Stomach (tissue), 9 donors: ENCODE results near the gene DCST2. TPM values are rescaled to one million over a fixed set of nuclear protein-coding genes. Genes with fewer than 3 reads are reported as not detected.
A peak's percentile ranks its signal among the peaks of the same experiment; 100 is the strongest.

Source experiments
- DNase-seq, 2 donors: peaks; one replicate each; pipeline versions ENCODE4 v3.0.0 to v3.0.0-alpha.2; 2013 to 2019
- H3K27ac ChIP-seq, 5 donors: fragments of 200-600 bp in 4 of 5; sonication (generic) in 4 of 5; one replicate each; pipeline ENCODE4 v1.5.1; 2013 to 2019; ENCODE audit warnings: mild to moderate bottlenecking in 1 of 5, moderate library complexity in 1 of 5
- H3K27me3 ChIP-seq, 3 donors: fragments of 200-600 bp; sonication (generic); one replicate each; pipeline ENCODE4 v1.5.1; 2017 to 2019; ENCODE audit warnings: mixed run types in 1 of 3
- H3K36me3 ChIP-seq, 4 donors: fragments of 200-600 bp; sonication (generic); 1 replicate in 3 of 4; 2 replicates in 1 of 4; pipeline ENCODE4 v1.5.1; 2016 to 2019
- H3K4me1 ChIP-seq, 4 donors: fragments of 200-600 bp; sonication (generic); one replicate each; pipeline ENCODE4 v1.5.1; 2016 to 2019
- H3K4me3 ChIP-seq, 4 donors: fragments of 200-600 bp; sonication (generic) in 3 of 4; one replicate each; pipeline ENCODE4 v1.5.1; 2016 to 2019; ENCODE audit warnings: mild to moderate bottlenecking in 1 of 4
- H3K9me3 ChIP-seq, 4 donors: fragments of 200-600 bp; sonication (generic); one replicate each; pipeline ENCODE4 v1.5.1; 2016 to 2019
- EP300 ChIP-seq: sonication (generic); formaldehyde crosslinking; IDR thresholded peaks from one replicate; pipeline ENCODE4 v1.6.1; 2017; ENCODE audit warnings: antibody characterized with exemption
- POLR2A ChIP-seq, 4 donors: fragments of 450-650 bp; IDR thresholded peaks; one replicate each; pipeline ENCODE4 v1.6.1; 2016; ENCODE audit warnings: antibody characterized with exemption in 4 of 4, control low read depth in 2 of 4, mild to moderate bottlenecking in 1 of 4, moderate library complexity in 1 of 4
- POLR2AphosphoS5 ChIP-seq, 3 donors: sonication (generic); formaldehyde crosslinking; IDR thresholded peaks; one replicate each; pipeline ENCODE4 v1.6.1; 2016; ENCODE audit warnings: antibody characterized with exemption in 3 of 3
- WGBS, 5 donors: extraction: QIAGEN DNeasy Blood & Tissue Kit in 3 of 5; methylation state at CpG; one replicate each; pipeline versions ENCODE4 v1.1.5 to v1.1.7; 2013 to 2018; 5-methylcytosine and 5-hydroxymethylcytosine counted together
- intact Hi-C: fragments of 100-400 bp; cut with DNase I; formaldehyde crosslinking; loops from one replicate; pipeline ENCODE4 v1.15.1; 2023; ENCODE audit warnings: low total_unique reads
- polyA plus RNA-seq, 3 donors: library from polyadenylated mRNA; stranded (reverse); fragments of 200-250 nt; gene quantifications; one replicate each; pipeline ENCODE4 v1.2.3, GENCODE V29; 2013
- total RNA-seq, 5 donors: library from RNA; depleted of rRNA; stranded (reverse); fragments of >200 nt; gene quantifications; one replicate each; pipeline versions ENCODE4 v1.1.0 to v1.2.3, GENCODE V29; 2014 to 2016
- TF ChIP-seq, protein P1 (sequence below), 7 experiments: fragments of 450-650 bp in 4 of 7; fragments of 200-600 bp in 3 of 7; sonication (generic) in 3 of 7; IDR thresholded peaks; one replicate each; pipeline ENCODE4 v1.5.1; 2016 to 2019; ENCODE audit warnings: antibody characterized with exemption in 7 of 7, control low read depth in 2 of 7, mild to moderate bottlenecking in 1 of 7
- donor health status: healthy with polysubstance abuse.
- donor health status: Bipolar disorder and iron deficiency.
- donor health status: healthy.

Gene DCST2
- total and polyA plus RNA-seq, 8 donors, result 1.6 to 158 (median 6.4) TPM; not detected in 4

DNA sequence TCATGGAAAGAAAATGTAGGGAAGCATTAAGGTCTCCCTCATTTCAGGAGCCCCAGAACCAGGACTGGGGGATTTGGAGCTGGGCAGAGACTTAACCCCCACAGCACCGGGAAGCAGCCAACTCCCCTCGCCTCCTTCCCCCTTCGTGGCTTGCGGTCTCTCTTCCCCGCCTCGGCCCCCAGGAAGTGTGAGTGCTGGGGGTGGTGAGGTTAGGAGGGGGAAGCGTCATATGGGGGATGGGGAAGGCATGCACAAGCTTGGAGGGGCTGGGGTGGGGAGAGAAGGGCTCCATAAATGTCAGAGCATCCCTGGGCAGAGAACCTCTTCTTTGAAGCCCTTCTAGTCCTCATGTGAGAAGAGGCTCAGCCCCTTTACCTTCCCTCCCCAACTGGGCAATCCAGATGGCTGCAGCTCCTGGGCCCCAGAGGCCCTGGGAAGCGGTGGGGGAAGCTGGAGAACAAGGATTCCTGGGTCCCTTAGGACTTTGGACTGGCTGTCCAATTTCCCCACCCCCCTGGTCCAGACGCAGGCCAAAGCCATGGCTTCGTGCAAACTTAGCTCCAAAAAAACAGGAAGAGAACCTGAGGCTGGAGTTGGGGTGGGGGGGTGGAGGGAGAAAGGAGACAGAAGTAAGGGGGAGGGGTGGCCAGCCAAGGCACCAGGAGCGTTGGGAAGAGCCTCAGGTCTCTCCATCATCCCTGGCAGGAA is 23.2 kb downstream of the DCST2 start:
- H3K27me3 ChIP-seq, result no peaks in the 10 kb centered on the region
- 35 to 55% (median 39%) methylated on average over 10 to 11 of the region's 11 CpGs for WGBS, 5 donors
- H3K36me3 ChIP-seq, result peaks cover 17 to 38% (median 30%) of the 10 kb centered on the region in 4 donors
- intact Hi-C loops, result loop anchor here (10.0 kb wide), 1 partner anchor 46 kb away; the partner anchor contains the start of gene PYGO2
- no peak for DNase-seq
- peak overlapping the region in 2 of 4 donors; percentile 42 to 47 for H3K4me3 ChIP-seq
- TF ChIP-seq, protein P1, sequence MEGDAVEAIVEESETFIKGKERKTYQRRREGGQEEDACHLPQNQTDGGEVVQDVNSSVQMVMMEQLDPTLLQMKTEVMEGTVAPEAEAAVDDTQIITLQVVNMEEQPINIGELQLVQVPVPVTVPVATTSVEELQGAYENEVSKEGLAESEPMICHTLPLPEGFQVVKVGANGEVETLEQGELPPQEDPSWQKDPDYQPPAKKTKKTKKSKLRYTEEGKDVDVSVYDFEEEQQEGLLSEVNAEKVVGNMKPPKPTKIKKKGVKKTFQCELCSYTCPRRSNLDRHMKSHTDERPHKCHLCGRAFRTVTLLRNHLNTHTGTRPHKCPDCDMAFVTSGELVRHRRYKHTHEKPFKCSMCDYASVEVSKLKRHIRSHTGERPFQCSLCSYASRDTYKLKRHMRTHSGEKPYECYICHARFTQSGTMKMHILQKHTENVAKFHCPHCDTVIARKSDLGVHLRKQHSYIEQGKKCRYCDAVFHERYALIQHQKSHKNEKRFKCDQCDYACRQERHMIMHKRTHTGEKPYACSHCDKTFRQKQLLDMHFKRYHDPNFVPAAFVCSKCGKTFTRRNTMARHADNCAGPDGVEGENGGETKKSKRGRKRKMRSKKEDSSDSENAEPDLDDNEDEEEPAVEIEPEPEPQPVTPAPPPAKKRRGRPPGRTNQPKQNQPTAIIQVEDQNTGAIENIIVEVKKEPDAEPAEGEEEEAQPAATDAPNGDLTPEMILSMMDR (IDR thresholded peaks at IDR 0.05), result no peak
- H3K9me3 ChIP-seq, result no peaks in the 10 kb centered on the region
- peak overlapping the region; percentile 96 to 100 (median 99) for H3K27ac ChIP-seq
- peaks cover 85 to 100% (median 95%) of the 10 kb centered on the region in 4 donors for H3K4me1 ChIP-seq

DNA sequence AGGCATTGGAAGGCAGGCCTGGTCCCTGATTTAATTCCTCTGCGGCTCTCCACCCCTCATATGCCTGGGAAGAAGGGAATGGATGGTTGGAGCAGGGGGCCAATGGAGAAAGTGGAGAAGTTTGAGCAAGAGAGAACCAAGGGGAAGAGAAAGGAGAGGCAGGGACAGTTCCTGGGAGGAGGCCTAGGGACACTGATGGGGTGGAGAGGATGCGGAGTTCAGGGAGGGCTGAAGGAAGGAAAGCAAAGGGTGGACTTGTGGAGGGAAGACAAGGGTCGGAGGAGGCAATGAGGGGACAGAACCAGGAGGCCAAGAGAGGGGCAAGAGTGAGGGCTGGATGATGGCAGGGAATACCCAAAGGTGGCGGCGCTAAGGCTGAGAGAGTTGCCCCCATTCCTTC is 23.8 kb downstream of the DCST2 start:
- no peak for DNase-seq
- Histone ChIP-seq H3K36me3 (peaks cover 11 to 31% (median 23%) of the 10 kb centered on the region in 4 donors), H3K27ac (peak overlapping the region; percentile 96 to 100 (median 99)), H3K9me3 (no peaks in the 10 kb centered on the region), H3K4me1 (peaks cover 92 to 100% (median 95%) of the 10 kb centered on the region in 4 donors), H3K27me3 (no peaks in the 10 kb centered on the region), H3K4me3 (peak overlapping the region in 2 of 4 donors; percentile 42 to 47)
- TF ChIP-seq, protein P1 (IDR thresholded peaks at IDR 0.05), result no peak
- TF ChIP-seq EP300 (no peak), POLR2A (IDR thresholded peaks at IDR 0.05) (no peak), POLR2AphosphoS5 (IDR thresholded peaks at IDR 0.05) (no peak)
- WGBS, 5 donors, result 86 to 92% (median 89%) methylated on average over 5 of the region's 5 CpGs
- intact Hi-C loops, result loop anchor here (10.0 kb wide), 1 partner anchor 45 kb away; the partner anchor contains the start of gene PYGO2

DNA sequence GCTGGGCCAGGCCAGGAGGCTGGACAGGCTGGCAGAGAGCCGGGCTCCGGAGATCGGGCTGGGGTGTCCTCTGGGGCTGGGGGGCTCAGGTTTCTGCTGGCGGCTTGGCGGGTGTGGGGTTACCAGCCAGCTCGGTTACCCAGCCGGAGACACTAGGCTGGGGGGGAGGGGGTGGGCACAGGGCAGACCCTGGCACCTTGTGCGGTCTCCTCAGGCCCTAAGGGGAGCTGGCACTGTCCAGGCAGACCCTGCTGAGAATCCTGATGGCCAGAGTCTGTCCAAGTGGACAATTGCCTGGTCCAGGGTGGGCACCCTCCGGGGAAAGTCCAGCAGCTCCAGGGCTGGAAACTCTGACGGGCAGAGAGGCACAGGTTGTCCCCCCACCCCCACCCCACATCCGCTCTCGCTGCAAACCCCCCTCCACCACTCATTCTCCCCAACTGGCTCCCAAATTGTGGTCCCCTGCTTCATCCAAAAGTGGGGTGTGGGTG is 24.3 kb downstream of the DCST2 start:
- H3K9me3 ChIP-seq, result no peaks in the 10 kb centered on the region

More for the DNA sequence above, 24.3 kb downstream of the DCST2 start:
- Histone ChIP-seq H3K4me1 (peaks cover 95 to 100% (median 98%) of the 10 kb centered on the region in 4 donors), H3K36me3 (peaks cover 6 to 27% (median 19%) of the 10 kb centered on the region in 4 donors), H3K27ac (peak overlapping the region; percentile 96 to 100 (median 99)), H3K27me3 (no peaks in the 10 kb centered on the region), H3K4me3 (peak overlapping the region; percentile 19 to 47 (median 34))
- no peak for DNase-seq
- WGBS, 5 donors, result 71 to 84% (median 75%) methylated on average over 7 to 12 of the region's 12 CpGs
- no peak for TF ChIP-seq EP300
- no peak for TF ChIP-seq POLR2AphosphoS5 (IDR thresholded peaks at IDR 0.05)
- TF ChIP-seq, protein P1 (IDR thresholded peaks at IDR 0.05), result no peak
- TF ChIP-seq POLR2A (IDR thresholded peaks at IDR 0.05), result no peak
- intact Hi-C loops, result no loop called here
